GM12874 (cell line): ENCODE data around the gene COL8A2.

Source experiments
- CTCF ChIP-seq: IDR thresholded peaks from 2 replicates; pipeline ENCODE4 v1.5.1; 2011; ENCODE audit warnings: low read depth, mild to moderate bottlenecking, control low read depth, low read length, moderate library complexity; ENCODE audit not compliant: insufficient read depth

Gene COL8A2

DNA sequence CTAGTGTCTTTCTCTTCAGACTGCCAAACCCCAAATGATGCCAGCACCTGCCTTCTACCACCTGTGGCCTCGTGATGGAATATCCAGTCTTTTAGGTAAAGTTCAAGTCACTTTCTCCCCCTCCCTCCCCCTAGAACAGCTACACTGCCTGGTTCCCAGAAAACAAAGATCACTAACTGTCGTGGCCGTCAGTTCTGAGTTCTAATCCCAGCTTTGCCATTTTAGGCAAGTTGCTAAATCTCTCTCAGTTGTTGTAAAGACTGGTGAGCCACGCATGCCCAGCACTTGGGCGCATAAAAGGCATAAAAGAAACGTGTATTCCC, 24.9 kb upstream of the COL8A2 start:
- TF ChIP-seq CTCF: no peak

DNA sequence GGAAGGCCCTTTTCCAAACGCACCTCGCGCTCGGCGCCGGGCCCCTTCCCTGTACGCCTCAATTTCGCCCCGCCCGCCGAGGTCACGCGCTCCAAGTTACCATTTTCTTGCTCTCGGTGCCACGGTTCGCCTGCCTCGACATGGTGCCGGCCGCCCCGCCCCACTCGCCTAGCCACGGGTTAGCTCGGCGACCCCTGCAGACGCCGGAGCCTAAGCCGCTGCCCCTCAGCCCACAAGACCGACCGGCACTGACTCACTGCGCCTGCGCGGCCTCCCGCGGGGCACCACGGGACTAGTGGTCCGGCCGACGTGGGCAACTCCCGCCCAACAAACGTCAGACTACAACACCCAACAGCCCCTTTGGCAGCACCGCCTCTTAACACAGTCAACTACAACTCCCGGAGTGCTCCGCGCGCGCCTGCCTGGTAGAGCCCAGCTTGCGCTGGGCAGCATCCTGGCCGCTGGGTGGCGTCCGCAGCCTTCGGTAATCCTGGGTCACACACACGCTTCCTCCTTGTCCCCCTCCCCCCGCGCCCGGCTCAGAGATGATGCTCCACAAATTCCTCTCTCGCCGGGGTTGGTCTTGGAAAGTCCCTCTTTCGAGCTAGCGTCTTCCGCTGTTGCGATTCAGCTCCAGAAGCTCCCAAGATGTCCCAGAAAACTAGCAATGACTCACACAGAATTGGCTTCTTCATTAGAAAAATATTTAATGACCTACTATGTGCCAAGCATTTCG, 24.4 kb upstream of the COL8A2 start, which contains the start of gene TRAPPC3:
Gene TRAPPC3, minus strand, starts transcription at position 250 of the 736 bp plus-strand sequence. Its CDS starts 108 bp downstream, at position 142.
- peak; percentile 93 for TF ChIP-seq CTCF

DNA sequence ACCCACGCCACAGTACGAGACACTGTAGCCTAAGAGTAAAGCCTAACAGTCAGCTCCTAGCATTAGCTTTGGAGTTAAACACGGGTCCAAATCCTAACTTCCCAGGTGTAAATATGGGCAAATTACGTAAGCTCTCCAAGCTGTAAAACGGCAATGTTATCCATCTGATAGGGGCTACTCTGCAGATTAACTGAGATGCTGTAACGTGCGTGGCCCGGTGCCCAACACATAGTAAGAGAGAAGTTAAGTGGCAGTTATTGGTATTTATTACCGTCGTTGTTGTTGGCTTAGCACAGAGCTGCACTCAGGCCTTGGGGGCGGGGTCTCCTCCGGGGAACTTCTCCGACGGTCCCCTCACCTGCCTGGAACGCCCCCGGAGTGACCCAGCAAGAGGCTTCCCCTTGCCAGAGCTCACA, 23.8 kb upstream of the COL8A2 start:
- TF ChIP-seq CTCF: no peak

DNA sequence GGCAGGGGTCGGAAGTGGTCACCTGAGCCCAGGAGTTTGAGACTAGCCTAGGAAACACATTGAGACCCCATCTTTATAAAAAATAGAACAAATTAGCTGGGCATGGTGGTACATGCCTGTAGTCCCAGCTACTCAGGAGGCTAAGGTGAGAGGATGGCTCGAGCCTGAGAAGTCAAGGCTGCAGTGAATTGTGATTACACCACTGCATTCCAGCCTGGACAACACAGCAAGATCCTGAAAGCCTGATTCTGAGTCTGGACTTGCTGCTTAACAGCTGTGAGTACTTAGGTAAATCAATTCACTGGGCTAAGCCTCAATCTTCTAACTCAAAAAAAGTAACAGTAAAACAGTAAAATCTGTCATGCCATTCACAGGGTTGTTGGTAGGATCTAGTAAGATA, 19.4 kb upstream of the COL8A2 start:
- TF ChIP-seq CTCF: no peak

GRCh38 chr1:36143424-36143823, 18.4 kb upstream of the COL8A2 start:
- no peak for TF ChIP-seq CTCF

DNA sequence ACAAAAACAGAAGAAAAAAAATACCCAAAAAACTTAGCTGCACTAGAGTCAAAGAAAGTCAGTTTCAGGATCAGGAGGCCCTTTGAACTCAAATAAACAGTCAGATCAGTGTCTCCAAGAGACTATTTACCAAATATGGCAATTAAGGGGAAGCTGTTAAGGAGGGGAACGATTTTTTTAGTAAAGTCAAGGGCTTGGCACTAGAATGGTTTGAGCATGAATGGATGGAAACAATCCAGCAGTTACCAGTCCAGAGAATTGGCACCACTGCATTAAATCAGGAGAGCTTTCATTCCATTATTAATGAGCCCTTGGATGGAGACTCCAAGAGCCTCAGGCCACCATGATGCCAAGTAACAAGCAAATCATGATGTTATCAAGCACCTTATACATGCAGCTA, 17.1 kb upstream of the COL8A2 start:
- no peak for TF ChIP-seq CTCF

- TF ChIP-seq CTCF: no peak
Observed at GRCh38 chr1:36139521-36139920, 14.5 kb upstream of the COL8A2 start.

DNA sequence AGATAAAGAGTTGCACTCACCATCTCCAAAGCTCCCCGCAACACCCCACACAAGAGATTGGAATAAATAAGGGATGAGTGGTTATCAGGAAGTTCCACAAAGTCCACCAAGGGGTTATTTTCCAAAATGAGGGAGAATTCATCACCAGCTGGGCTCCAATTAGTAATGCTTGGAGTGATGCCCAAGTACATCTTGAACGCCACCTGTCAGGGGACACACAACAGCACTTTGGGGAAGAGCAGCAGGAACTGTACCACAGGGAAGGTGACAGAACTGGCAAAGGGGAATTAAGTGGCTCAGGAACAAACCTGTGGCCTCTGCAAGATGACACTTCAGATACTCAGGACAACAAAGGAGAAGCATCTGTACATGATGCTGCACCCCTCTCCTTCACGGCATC, 12.8 kb upstream of the COL8A2 start:
- no peak for TF ChIP-seq CTCF
